GM12892 (cell line): Measurements from ENCODE around the gene DNASE2B.

ENCODE experiments used
- POLR2A ChIP-seq: IDR thresholded peaks from 2 replicates; pipeline ENCODE4 v1.6.1; 2011; ENCODE audit warnings: low read depth, low read length, control low read depth
- POLR2AphosphoS5 ChIP-seq: IDR thresholded peaks from 2 replicates; pipeline ENCODE4 v1.6.1; 2011; ENCODE audit warnings: low read depth, low read length, control low read depth
- TAF1 ChIP-seq: IDR thresholded peaks from 2 replicates; pipeline ENCODE4 v1.6.1; 2011; ENCODE audit warnings: low read depth, mild to moderate bottlenecking, control low read depth, low read length, borderline replicate concordance

DNA sequence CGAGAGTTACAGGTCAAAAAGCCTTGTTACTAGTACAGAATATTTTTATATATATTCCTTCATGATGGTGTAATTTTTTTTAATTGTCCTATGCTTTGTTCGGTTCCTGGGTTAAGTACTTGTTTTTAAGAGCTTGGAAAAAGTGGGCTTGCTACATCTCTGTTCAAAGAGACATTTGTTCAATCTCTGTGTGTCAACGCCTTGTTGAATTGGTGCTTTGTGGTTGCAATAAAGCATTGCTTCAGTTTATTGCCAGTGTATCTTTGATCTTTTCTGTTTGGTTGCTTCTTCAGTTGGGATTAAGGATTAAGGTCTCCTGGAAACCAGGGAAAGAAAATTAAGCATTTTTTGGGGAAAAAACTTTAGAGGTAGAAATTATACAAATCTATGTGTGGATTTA is 47.7 kb upstream of the DNASE2B start:
- TF ChIP-seq POLR2AphosphoS5 (no peak), POLR2A (no peak), TAF1 (no peak)
